ENCODE results near the gene L3MBTL3. TPM values are rescaled to one million over a fixed set of nuclear protein-coding genes. Genes with fewer than 3 reads are reported as not detected.

Gene L3MBTL3
- total RNA-seq, 1 donor from 2014 or later = 22.8 TPM

GRCh38 chr6:129981598-129981997, 36.8 kb upstream of the L3MBTL3 start:
- no peak for TF ChIP-seq CTCF (IDR thresholded peaks at IDR 0.05; ENCODE audit: partially characterized antibody, unreplicated experiment)
- no peak for DNase-seq
- H3K27me3 Mint-ChIP-seq (ENCODE audit: unreplicated experiment) = no peaks in the 10 kb centered on the region
- no peak overlapping the region for H3K4me3 Mint-ChIP-seq (ENCODE audit: unreplicated experiment)
- H3K27ac Mint-ChIP-seq (ENCODE audit: unreplicated experiment) = no peak overlapping the region
- no peaks in the 10 kb centered on the region for H3K36me3 Mint-ChIP-seq (ENCODE audit: unreplicated experiment)
- H3K9me3 Mint-ChIP-seq (ENCODE audit: unreplicated experiment) = no peaks in the 10 kb centered on the region
- H3K4me1 Mint-ChIP-seq (ENCODE audit: low read depth, unreplicated experiment) = no peaks in the 10 kb centered on the region

DNA sequence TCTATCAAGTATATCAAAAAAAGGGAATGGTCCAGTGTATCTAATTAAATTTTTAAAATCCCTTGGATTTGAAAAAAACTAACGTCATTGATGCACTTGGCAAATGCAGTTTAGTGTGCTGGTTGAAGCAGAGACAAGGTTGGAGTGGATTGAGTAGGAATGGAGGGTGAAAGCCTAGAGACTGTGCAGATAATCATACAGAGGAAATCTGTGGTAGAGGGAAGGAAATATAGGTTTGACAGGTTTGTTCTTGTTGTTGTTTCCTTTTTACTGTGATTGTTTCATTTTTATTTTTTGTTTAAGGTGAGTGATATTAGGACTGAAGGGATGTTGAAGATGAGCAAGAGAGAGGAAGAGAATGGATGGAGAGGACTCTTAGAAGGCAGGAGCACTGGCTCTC, 29.0 kb upstream of the L3MBTL3 start:
- no peak for DNase-seq
- Mint-ChIP-seq H3K27ac (ENCODE audit: unreplicated experiment) (no peak overlapping the region), H3K36me3 (ENCODE audit: unreplicated experiment) (no peaks in the 10 kb centered on the region), H3K4me3 (ENCODE audit: unreplicated experiment) (no peak overlapping the region), H3K27me3 (ENCODE audit: unreplicated experiment) (no peaks in the 10 kb centered on the region), H3K9me3 (ENCODE audit: unreplicated experiment) (no peaks in the 10 kb centered on the region), H3K4me1 (ENCODE audit: low read depth, unreplicated experiment) (no peaks in the 10 kb centered on the region)
- no peak for TF ChIP-seq CTCF (IDR thresholded peaks at IDR 0.05; ENCODE audit: partially characterized antibody, unreplicated experiment)

DNA sequence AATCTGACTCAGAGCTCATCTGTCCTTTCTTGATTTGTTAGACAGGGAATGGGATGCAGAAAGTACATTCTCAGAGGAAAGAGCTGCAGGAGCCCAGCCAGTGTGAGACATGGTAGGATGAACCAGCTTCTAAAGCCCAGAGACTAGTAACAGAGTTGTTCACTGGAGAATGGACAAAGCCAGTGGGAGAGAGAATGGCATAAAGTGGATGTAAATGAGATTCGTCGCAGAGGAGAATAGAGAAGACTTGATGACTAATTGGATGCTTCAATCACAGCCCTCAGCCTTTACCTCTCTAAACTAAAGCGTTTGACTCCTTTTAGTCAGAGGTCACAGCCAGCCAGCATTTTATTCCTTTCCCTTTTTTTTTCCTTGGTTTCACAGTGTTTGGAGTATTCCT, 25.5 kb upstream of the L3MBTL3 start:
- H3K27ac Mint-ChIP-seq (ENCODE audit: unreplicated experiment) = no peak overlapping the region
- H3K27me3 Mint-ChIP-seq (ENCODE audit: unreplicated experiment) = no peaks in the 10 kb centered on the region
- no peaks in the 10 kb centered on the region for H3K4me1 Mint-ChIP-seq (ENCODE audit: low read depth, unreplicated experiment)
- H3K36me3 Mint-ChIP-seq (ENCODE audit: unreplicated experiment) = no peaks in the 10 kb centered on the region
- TF ChIP-seq CTCF (IDR thresholded peaks at IDR 0.05; ENCODE audit: partially characterized antibody, unreplicated experiment) = no peak
- H3K9me3 Mint-ChIP-seq (ENCODE audit: unreplicated experiment) = no peaks in the 10 kb centered on the region
- DNase-seq = no peak
- H3K4me3 Mint-ChIP-seq (ENCODE audit: unreplicated experiment) = no peak overlapping the region

DNA sequence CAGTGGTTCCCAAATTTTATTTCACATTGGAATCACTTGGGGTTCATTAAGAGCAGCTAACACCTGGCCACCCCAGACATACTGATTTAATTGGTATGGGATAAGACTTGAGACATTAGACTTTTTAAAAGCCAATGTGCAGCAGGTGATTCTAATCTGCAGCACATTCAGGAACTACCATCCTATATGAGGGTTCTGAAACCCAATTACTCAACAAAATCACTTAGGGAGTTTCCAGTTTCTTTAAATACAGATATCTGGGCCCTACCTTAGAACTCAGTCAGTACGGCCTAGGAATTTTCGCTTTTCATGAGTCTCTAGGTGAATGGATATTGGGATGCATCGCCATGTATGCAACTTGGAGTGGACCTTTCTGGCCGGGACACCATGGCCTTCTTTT, 24.0 kb upstream of the L3MBTL3 start:
- DNase-seq = no peak
- no peaks in the 10 kb centered on the region for H3K9me3 Mint-ChIP-seq (ENCODE audit: unreplicated experiment)
- no peaks in the 10 kb centered on the region for H3K36me3 Mint-ChIP-seq (ENCODE audit: unreplicated experiment)
- no peak overlapping the region for H3K27ac Mint-ChIP-seq (ENCODE audit: unreplicated experiment)
- H3K4me3 Mint-ChIP-seq (ENCODE audit: unreplicated experiment) = no peak overlapping the region
- no peak for TF ChIP-seq CTCF (IDR thresholded peaks at IDR 0.05; ENCODE audit: partially characterized antibody, unreplicated experiment)
- no peaks in the 10 kb centered on the region for H3K4me1 Mint-ChIP-seq (ENCODE audit: low read depth, unreplicated experiment)
- no peaks in the 10 kb centered on the region for H3K27me3 Mint-ChIP-seq (ENCODE audit: unreplicated experiment)

DNA sequence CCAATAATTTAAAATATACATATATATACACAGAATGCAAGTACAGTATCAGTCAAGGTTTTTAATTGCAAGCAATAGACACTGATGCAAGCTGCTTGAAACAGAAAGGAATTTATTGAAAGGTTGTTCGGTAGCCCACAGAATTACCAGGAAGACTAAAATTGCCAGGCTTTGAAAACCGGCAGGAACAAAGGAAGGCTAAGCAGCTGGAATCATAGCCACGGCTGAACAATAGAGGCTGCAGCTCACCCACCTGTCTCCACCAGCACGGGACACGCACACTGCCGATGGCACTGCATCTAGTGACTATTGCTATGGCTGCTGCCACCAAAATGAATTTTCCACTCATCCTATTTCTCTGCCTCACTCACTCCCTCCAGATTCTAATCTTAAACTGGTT, 22.0 kb upstream of the L3MBTL3 start:
- no peaks in the 10 kb centered on the region for H3K9me3 Mint-ChIP-seq (ENCODE audit: unreplicated experiment)
- no peak for TF ChIP-seq CTCF (IDR thresholded peaks at IDR 0.05; ENCODE audit: partially characterized antibody, unreplicated experiment)
- H3K27me3 Mint-ChIP-seq (ENCODE audit: unreplicated experiment) = no peaks in the 10 kb centered on the region
- no peaks in the 10 kb centered on the region for H3K4me1 Mint-ChIP-seq (ENCODE audit: low read depth, unreplicated experiment)
- no peak for DNase-seq
- H3K4me3 Mint-ChIP-seq (ENCODE audit: unreplicated experiment) = no peak overlapping the region
- no peak overlapping the region for H3K27ac Mint-ChIP-seq (ENCODE audit: unreplicated experiment)
- no peaks in the 10 kb centered on the region for H3K36me3 Mint-ChIP-seq (ENCODE audit: unreplicated experiment)

Data from glutamatergic neuron (in vitro differentiated cells).